T-helper 17 cell (primary cell): ENCODE measurements around the gene KRTAP4-8. TPM values are rescaled to one million over a fixed set of nuclear protein-coding genes. Genes with fewer than 3 reads are reported as not detected.
"Not testable (repeated sequence)": the region's sequence is repeated elsewhere in the genome, so short reads cannot be mapped to it uniquely, and the experiment has no call there.

Experiments used
- ATAC-seq: fragments of 150-1000 bp; cut with Tn5 transposase; 2 replicates; pipeline ENCODE4 v1.10.0; 2021; ENCODE audit warnings: mild to moderate bottlenecking, moderate library complexity
- DNase-seq, 3 donors: peaks; one replicate each; pipeline versions ENCODE4 v3.0.0 to v3.0.0-alpha.2; 2020 to 2021
- H3K9me3 ChIP-seq: one replicate; pipeline ENCODE4 v1.7.0; 2013; ENCODE audit warnings: low read length, mild to moderate bottlenecking; ENCODE audit not compliant: control insufficient read depth, poor library complexity, severe bottlenecking
- H3K27ac Mint-ChIP-seq: one replicate; pipeline ENCODE4 v1.8.0; 2022; ENCODE audit warnings: mild to moderate bottlenecking, moderate library complexity, mixed read lengths
- H3K27me3 Mint-ChIP-seq: one replicate; pipeline ENCODE4 v1.8.0; 2022; ENCODE audit warnings: mixed read lengths
- H3K36me3 Mint-ChIP-seq: one replicate; pipeline ENCODE4 v1.8.0; 2022; ENCODE audit warnings: low read depth, mixed read lengths
- H3K4me1 Mint-ChIP-seq: one replicate; pipeline ENCODE4 v1.8.0; 2022; ENCODE audit warnings: mild to moderate bottlenecking, mixed read lengths
- H3K4me3 Mint-ChIP-seq: one replicate; pipeline ENCODE4 v1.8.0; 2022; ENCODE audit warnings: mild to moderate bottlenecking, moderate library complexity, mixed read lengths
- total RNA-seq, 4 donors: library from RNA in 2 of 4; stranded (reverse) in 2 of 4; gene quantifications; one replicate each; pipeline ENCODE4 v1.2.3 and lab custom pipeline; 2022 to 2026

KRTAP4-8 gene
- total RNA-seq (not detected), total RNA-seq (lab: John Stamatoyannopoulos, UW) (0 reads per million in 2 donors)

DNA sequence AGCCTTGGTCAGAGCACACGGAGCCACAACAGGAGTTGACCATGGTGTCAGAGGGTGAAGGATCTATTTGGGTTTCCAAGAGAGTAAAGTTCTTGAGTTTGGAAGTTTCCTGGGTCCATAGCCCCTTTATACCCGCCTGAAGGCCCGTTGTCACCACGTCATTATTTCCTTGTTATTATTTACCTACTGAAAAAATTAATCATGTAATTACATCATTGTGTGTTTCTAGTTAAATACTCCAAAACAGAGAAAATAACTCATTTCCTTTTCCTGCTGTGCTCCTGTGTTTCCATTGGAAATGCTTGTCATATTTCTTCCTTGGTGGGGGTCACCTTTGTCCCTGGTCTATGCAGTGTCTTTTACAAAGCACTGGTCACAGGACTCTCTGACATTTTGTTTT, at the start of gene KRTAP4-8:
Gene KRTAP4-8 (minus strand): TSS at position 101 of the 400 bp plus-strand sequence. CDS start 58 bp downstream, at position 43.
- Mint-ChIP-seq H3K36me3 (peaks cover 5% of the 10 kb centered on the region), H3K4me1 (peaks cover 9% of the 10 kb centered on the region), H3K27me3 (peaks cover 45% of the 10 kb centered on the region), H3K4me3 (no peak within 1 kb of the TSS), H3K27ac (no peak within 1 kb of the TSS)
- no peak for ATAC-seq
- no peaks in the 10 kb centered on the region for H3K9me3 ChIP-seq
- no peak for DNase-seq

- no peak overlapping the region for H3K4me3 Mint-ChIP-seq
- peaks cover 5% of the 10 kb centered on the region for H3K27me3 Mint-ChIP-seq
- H3K9me3 ChIP-seq = peaks cover 5% of the 10 kb centered on the region
- DNase-seq = no peak
- no peaks in the 10 kb centered on the region for H3K36me3 Mint-ChIP-seq
- no peak overlapping the region for H3K27ac Mint-ChIP-seq
- H3K4me1 Mint-ChIP-seq = peaks cover 5% of the 10 kb centered on the region
- ATAC-seq = no peak
Observed at GRCh38 chr17:41145261-41145660, 47.3 kb upstream of the KRTAP4-8 start.

GRCh38 chr17:41144846-41145245, 46.9 kb upstream of the KRTAP4-8 start:
- DNase-seq (no peak), ATAC-seq (no peak)
- Mint-ChIP-seq H3K36me3 (no peaks in the 10 kb centered on the region), H3K27me3 (peaks cover 5% of the 10 kb centered on the region), H3K4me3 (no peak overlapping the region), H3K27ac (no peak overlapping the region), H3K4me1 (peaks cover 5% of the 10 kb centered on the region)
- H3K9me3 ChIP-seq = peaks cover 5% of the 10 kb centered on the region

GRCh38 chr17:41141361-41141760, 43.4 kb upstream of the KRTAP4-8 start:
- no peak overlapping the region for H3K4me3 Mint-ChIP-seq
- peaks cover 5% of the 10 kb centered on the region for H3K36me3 Mint-ChIP-seq
- H3K4me1 Mint-ChIP-seq = peaks cover 2% of the 10 kb centered on the region
- H3K27ac Mint-ChIP-seq = no peak overlapping the region
- DNase-seq (no peak), ATAC-seq (no peak)
- peaks cover 5% of the 10 kb centered on the region for H3K9me3 ChIP-seq
- no peaks in the 10 kb centered on the region for H3K27me3 Mint-ChIP-seq

GRCh38 chr17:41140360-41141131, 42.6 kb upstream of the KRTAP4-8 start, which contains the start of gene KRTAP4-6:
TSS of gene KRTAP4-6 (minus strand) at chr17:41140544. CDS start at chr17:41140487, 57 bp downstream.
- Mint-ChIP-seq H3K27ac (no peak within 1 kb of the TSS), H3K36me3 (peaks cover 5% of the 10 kb centered on the region), H3K27me3 (no peaks in the 10 kb centered on the region), H3K4me1 (peaks cover 2% of the 10 kb centered on the region), H3K4me3 (no peak within 1 kb of the TSS)
- peaks cover 5% of the 10 kb centered on the region for H3K9me3 ChIP-seq
- DNase-seq (no peak), ATAC-seq (no peak)

DNA sequence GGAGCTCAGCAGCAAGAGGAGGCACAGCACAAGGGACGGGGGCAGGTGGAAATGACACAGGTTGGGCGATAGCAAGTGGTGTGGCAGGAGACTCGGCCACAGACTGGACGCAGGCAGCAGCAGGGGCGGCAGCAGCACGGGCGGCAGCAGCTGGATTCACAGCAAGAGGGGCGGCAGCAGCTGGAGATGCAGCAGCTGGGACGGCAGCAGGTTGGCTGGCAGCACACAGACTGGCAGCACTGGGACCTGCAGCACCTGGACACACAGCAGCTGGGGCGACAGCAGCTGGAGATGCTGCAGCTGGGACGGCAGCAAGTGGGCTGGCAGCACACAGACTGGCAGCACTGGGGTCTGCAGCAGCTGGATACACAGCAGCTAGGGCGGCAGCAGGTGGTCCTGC, 41.9 kb upstream of the KRTAP4-8 start:
- not testable (repeated sequence) for H3K4me3 Mint-ChIP-seq, H3K4me1 Mint-ChIP-seq, H3K27ac Mint-ChIP-seq, H3K27me3 Mint-ChIP-seq, H3K36me3 Mint-ChIP-seq, H3K9me3 ChIP-seq, DNase-seq, ATAC-seq

- peak; percentile 45 for ATAC-seq
- peak overlapping the region; percentile 63 for H3K27ac Mint-ChIP-seq
Observed at GRCh38 chr17:41133880-41134735, 36.2 kb upstream of the KRTAP4-8 start.

GRCh38 chr17:41131979-41132378, 34.0 kb upstream of the KRTAP4-8 start:
- DNase-seq = no peak
- peaks cover 12% of the 10 kb centered on the region for H3K4me1 Mint-ChIP-seq
- H3K4me3 Mint-ChIP-seq = no peak overlapping the region

More at GRCh38 chr17:41133880-41134735, 36.2 kb upstream of the KRTAP4-8 start:
- no peak overlapping the region for H3K4me3 Mint-ChIP-seq
- H3K4me1 Mint-ChIP-seq = peaks cover 12% of the 10 kb centered on the region
- peaks cover 2% of the 10 kb centered on the region for H3K36me3 Mint-ChIP-seq
- H3K27me3 Mint-ChIP-seq = no peaks in the 10 kb centered on the region
- no peak for DNase-seq
- H3K9me3 ChIP-seq = no peaks in the 10 kb centered on the region

GRCh38 chr17:41127371-41127770, 29.4 kb upstream of the KRTAP4-8 start:
- Mint-ChIP-seq H3K4me1 (peaks cover 28% of the 10 kb centered on the region), H3K27me3 (no peaks in the 10 kb centered on the region), H3K4me3 (no peak overlapping the region), H3K27ac (no peak overlapping the region), H3K36me3 (no peaks in the 10 kb centered on the region)
- DNase-seq (no peak), ATAC-seq (no peak)
- no peaks in the 10 kb centered on the region for H3K9me3 ChIP-seq

More at GRCh38 chr17:41131979-41132378, 34.0 kb upstream of the KRTAP4-8 start:
- no peaks in the 10 kb centered on the region for H3K9me3 ChIP-seq
- no peak for ATAC-seq
- no peaks in the 10 kb centered on the region for H3K27me3 Mint-ChIP-seq
- no peaks in the 10 kb centered on the region for H3K36me3 Mint-ChIP-seq
- H3K27ac Mint-ChIP-seq = no peak overlapping the region

GRCh38 chr17:41126412-41126811, 28.5 kb upstream of the KRTAP4-8 start:
- peaks cover 25% of the 10 kb centered on the region for H3K4me1 Mint-ChIP-seq
- no peak for ATAC-seq

GRCh38 chr17:41125064-41125463, 27.1 kb upstream of the KRTAP4-8 start:
- Mint-ChIP-seq H3K27ac (peak overlapping the region; percentile 66), H3K27me3 (no peaks in the 10 kb centered on the region), H3K36me3 (no peaks in the 10 kb centered on the region), H3K4me1 (peaks cover 27% of the 10 kb centered on the region), H3K4me3 (peak overlapping the region; percentile 36)
- DNase-seq = no peak
- H3K9me3 ChIP-seq = no peaks in the 10 kb centered on the region
- no peak for ATAC-seq

More at GRCh38 chr17:41126412-41126811, 28.5 kb upstream of the KRTAP4-8 start:
- no peaks in the 10 kb centered on the region for H3K9me3 ChIP-seq
- no peaks in the 10 kb centered on the region for H3K27me3 Mint-ChIP-seq
- no peaks in the 10 kb centered on the region for H3K36me3 Mint-ChIP-seq
- DNase-seq = no peak
- H3K27ac Mint-ChIP-seq = no peak overlapping the region
- no peak overlapping the region for H3K4me3 Mint-ChIP-seq

GRCh38 chr17:41123991-41124371, 26.0 kb upstream of the KRTAP4-8 start, which contains the start of gene KRTAP4-12:
TSS of gene KRTAP4-12 (minus strand) at chr17:41124182. CDS start at chr17:41124122, 60 bp downstream.
- ATAC-seq, DNase-seq, H3K27me3 Mint-ChIP-seq, H3K9me3 ChIP-seq, H3K36me3 Mint-ChIP-seq: not testable (repeated sequence)
- Mint-ChIP-seq H3K4me1 (peaks cover 27% of the 10 kb centered on the region), H3K27ac (peak within 1 kb of the TSS; percentile 66), H3K4me3 (peak within 1 kb of the TSS; percentile 80)
